ENCODE measurements around the gene NTNG2.

- no peak for TF ChIP-seq POLR2A (IDR thresholded peaks at IDR 0.05)
- TF ChIP-seq CTCF (IDR thresholded peaks at IDR 0.05) = no peak
These were observed 10.7 kb upstream of the NTNG2 start for GRCh38 chr9:132151118-132151517.
